Testis (tissue), 5 donors: Measurements from ENCODE around the gene NAV1. TPM values are rescaled to one million over a fixed set of nuclear protein-coding genes. Genes with fewer than 3 reads are reported as not detected.
"Not testable (repeated sequence)": the region's sequence is repeated elsewhere in the genome, so short reads cannot be mapped to it uniquely, and the experiment has no call there.

ENCODE experiments used
- DNase-seq: peaks from one replicate; pipeline ENCODE4 v3.0.0-alpha.2; 2019
- H3K27ac ChIP-seq, 2 donors: fragments of 200-600 bp; sonication (generic); one replicate each; pipeline ENCODE4 v1.5.1; 2019
- H3K27me3 ChIP-seq: fragments of 200-600 bp; sonication (generic); one replicate; pipeline ENCODE4 v1.5.1; 2019
- H3K36me3 ChIP-seq: fragments of 200-600 bp; sonication (generic); one replicate; pipeline ENCODE4 v1.5.1; 2017; ENCODE audit warnings: low read depth; ENCODE audit errors: missing control alignments
- H3K4me1 ChIP-seq: fragments of 200-600 bp; sonication (generic); one replicate; pipeline ENCODE4 v1.5.1; 2019
- H3K4me3 ChIP-seq, 2 donors: fragments of 200-600 bp; sonication (generic); one replicate each; pipeline ENCODE4 v1.5.1; 2017 to 2019
- H3K9me3 ChIP-seq: fragments of 200-600 bp; sonication (generic); one replicate; pipeline ENCODE4 v1.5.1; 2017
- CTCF ChIP-seq, 3 experiments: fragments of 450-650 bp in 2 of 3; fragments of 200-600 bp in 1 of 3; sonication (generic) in 1 of 3; IDR thresholded peaks; one replicate each; pipeline ENCODE4 v1.5.1; 2016 to 2019; ENCODE audit warnings: antibody characterized with exemption in 3 of 3, mild to moderate bottlenecking in 2 of 3, moderate library complexity in 1 of 3
- POLR2A ChIP-seq: fragments of 450-650 bp; IDR thresholded peaks from one replicate; pipeline ENCODE4 v1.6.1; 2017; ENCODE audit warnings: antibody characterized with exemption, mild to moderate bottlenecking, moderate library complexity
- WGBS, 2 donors: methylation state at CpG; one replicate each; pipeline ENCODE4 v1.1.5; 2018; 5-methylcytosine and 5-hydroxymethylcytosine counted together
- intact Hi-C: fragments of 100-400 bp; cut with DNase I; formaldehyde crosslinking; loops from one replicate; pipeline ENCODE4 v1.15.1; 2023; ENCODE audit warnings: low total_unique reads
- long read RNA-seq, 2 donors: transcript quantifications; one replicate each; lab custom pipeline, GENCODE V29; 2026
- polyA plus RNA-seq: library from polyadenylated mRNA; stranded (reverse); fragments of 350-450 nt; fragmentation: Illumina TruSeq; extraction: RNeasy Lipid Tissue Mini Kit (QIAGEN cat#74804); gene quantifications from one replicate; pipeline ENCODE4 v1.2.3, GENCODE V29; 2014; ENCODE audit warnings: low read depth, low replicate concordance; ENCODE audit not compliant: insufficient read depth
- total RNA-seq, 2 donors: library from RNA; depleted of rRNA; stranded (reverse); fragments of >200 nt; gene quantifications; one replicate each; pipeline ENCODE4 v1.2.3, GENCODE V29; 2016

Gene NAV1
- total RNA-seq (10 to 100 TPM; 52.5 to 56.8 TPM), polyA plus RNA-seq (22.0 TPM)
- long read RNA-seq, donor 1, partial matches to known transcripts = 10 of 10 reads
- long read RNA-seq, donor 1, other reads (novel, unspliced or antisense) = 0 of 10 reads
- long read RNA-seq, donor 2, partial matches to known transcripts = 6 of 6 reads
- long read RNA-seq, donor 2, other reads (novel, unspliced or antisense) = 0 of 6 reads

- 0 to 1% methylated on average over 48 to 72 of the region's 93 CpGs for WGBS, 2 donors
- no peaks in the 10 kb centered on the region for H3K27me3 ChIP-seq
- H3K27ac ChIP-seq = peak within 1 kb of the TSS in 1 of 2 donors; percentile 15
- H3K4me3 ChIP-seq = peak within 1 kb of the TSS; percentile 45 to 66
- H3K9me3 ChIP-seq = no peaks in the 10 kb centered on the region
- DNase-seq = no peak
- H3K4me1 ChIP-seq = peaks cover 23% of the 10 kb centered on the region
- TF ChIP-seq CTCF (IDR thresholded peaks at IDR 0.05) = no peak
- no peak for TF ChIP-seq POLR2A
- no peaks in the 10 kb centered on the region for H3K36me3 ChIP-seq
- intact Hi-C loops = no loop called here
Observed at GRCh38 chr1:201538612-201539551, at the start of gene NAV1. Gene NAV1 (plus strand): TSS chr1:201539127. CDS start chr1:201622885, 83,758 bp downstream.

DNA sequence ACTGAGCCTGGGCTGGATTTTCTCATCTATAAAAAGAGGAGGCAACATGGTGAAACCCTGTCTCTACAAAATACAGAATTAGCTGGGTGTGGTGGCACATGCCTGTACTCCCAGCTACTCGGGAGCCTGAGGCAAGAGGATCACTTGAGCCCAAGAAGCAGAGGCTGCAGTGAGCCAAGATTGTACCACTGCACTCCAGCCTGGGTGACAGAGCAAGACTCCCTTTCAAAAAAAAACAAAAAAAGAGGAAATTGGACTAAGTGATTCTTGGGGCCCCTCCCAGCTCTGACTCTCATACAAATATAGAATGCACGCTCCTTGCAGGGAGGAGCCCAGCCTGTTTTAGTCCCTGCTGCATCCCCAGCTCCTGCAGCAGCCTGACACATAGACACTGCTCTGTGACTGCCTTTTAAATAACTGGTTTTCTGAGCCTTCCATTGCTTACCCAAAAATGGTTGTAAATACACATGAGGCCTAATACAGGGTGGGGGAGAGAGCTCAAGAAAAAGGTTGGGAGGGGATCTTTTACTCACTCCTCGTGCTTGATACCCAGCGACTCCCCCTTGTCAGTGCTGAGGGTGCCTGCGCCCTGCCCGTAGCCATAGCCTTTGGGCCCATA is 49.2 kb upstream of the NAV1 start:
- H3K36me3 ChIP-seq = no peaks in the 10 kb centered on the region
- no peaks in the 10 kb centered on the region for H3K9me3 ChIP-seq
- 85 to 88% methylated on average over 6 of the region's 6 CpGs for WGBS, 2 donors
- H3K27me3 ChIP-seq = no peaks in the 10 kb centered on the region
- H3K4me1 ChIP-seq = peaks cover 31% of the 10 kb centered on the region
- no peak overlapping the region for H3K27ac ChIP-seq
- no peak for DNase-seq
- intact Hi-C loops = no loop called here
- H3K4me3 ChIP-seq = no peak overlapping the region
- TF ChIP-seq POLR2A (no peak), CTCF (IDR thresholded peaks at IDR 0.05) (no peak)

DNA sequence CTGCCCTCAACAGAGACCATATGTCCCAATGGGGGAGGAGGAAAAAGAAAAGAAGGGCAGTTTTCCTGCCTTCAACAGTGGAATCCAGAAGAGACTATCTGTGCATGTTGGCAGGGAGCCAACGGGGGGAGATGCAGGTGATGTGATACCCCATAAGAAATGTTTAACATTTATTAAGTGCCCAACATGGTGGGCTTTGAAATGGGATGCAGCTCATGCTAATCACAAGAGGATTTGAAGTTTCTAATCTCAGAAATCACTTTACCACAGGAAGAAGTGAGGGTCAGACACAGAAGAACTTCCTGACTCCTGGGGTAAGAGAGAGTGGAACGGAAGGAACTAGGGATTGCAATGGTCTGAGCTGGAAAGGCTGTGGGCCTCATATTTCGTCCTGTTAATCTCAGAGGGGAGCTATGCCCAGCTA is 48.2 kb upstream of the NAV1 start:
- peaks cover 40% of the 10 kb centered on the region for H3K4me1 ChIP-seq
- no peak for TF ChIP-seq CTCF (IDR thresholded peaks at IDR 0.05)
- TF ChIP-seq POLR2A = no peak
- H3K27ac ChIP-seq = no peak overlapping the region
- H3K9me3 ChIP-seq = no peaks in the 10 kb centered on the region
- H3K4me3 ChIP-seq = no peak overlapping the region
- no peak for DNase-seq
- WGBS, 2 donors = 51 to 57% methylated on average over 3 of the region's 3 CpGs
- H3K27me3 ChIP-seq = no peaks in the 10 kb centered on the region
- no peaks in the 10 kb centered on the region for H3K36me3 ChIP-seq
- intact Hi-C loops = no loop called here

DNA sequence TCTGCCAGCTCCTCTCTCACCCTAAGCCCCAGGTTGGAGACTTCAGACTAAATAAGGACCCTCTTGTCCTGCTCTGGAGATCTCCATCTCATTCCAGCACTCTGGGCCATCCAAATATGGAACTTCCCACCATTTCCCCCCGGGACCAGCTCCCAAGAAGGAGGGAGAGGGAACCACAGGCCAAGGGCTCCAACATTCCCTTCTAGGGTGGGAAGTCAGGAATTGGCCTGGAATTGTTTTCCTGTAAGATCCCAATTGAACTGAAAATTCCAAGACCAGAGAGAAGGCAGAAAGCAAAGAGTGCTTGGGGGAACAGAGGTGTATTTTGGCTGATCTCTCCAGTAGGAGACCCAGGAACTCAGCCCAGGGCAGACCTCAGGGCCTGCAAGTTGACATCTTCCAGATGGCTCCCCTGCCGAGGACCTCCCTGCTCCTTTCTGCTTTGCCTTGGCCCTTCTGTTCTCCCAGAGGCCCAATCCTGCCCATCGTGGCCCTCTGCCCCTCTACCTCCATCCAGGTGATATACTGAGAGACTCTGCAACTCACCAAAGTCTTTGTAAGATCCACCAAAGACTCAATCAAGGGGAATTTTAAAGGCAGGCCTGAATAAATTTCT is 46.9 kb upstream of the NAV1 start:
- H3K9me3 ChIP-seq = no peaks in the 10 kb centered on the region
- 63 to 66% methylated on average over 3 of the region's 3 CpGs for WGBS, 2 donors
- TF ChIP-seq CTCF (IDR thresholded peaks at IDR 0.05) = no peak
- TF ChIP-seq POLR2A = no peak
- H3K27ac ChIP-seq = peak overlapping the region; percentile 10 to 70
- no peaks in the 10 kb centered on the region for H3K36me3 ChIP-seq
- DNase-seq = no peak
- no peak overlapping the region for H3K4me3 ChIP-seq
- H3K27me3 ChIP-seq = no peaks in the 10 kb centered on the region
- intact Hi-C loops = no loop called here
- H3K4me1 ChIP-seq = peaks cover 43% of the 10 kb centered on the region

GRCh38 chr1:201493026-201493656 is 45.8 kb upstream of the NAV1 start:
- H3K9me3 ChIP-seq, H3K27me3 ChIP-seq, H3K36me3 ChIP-seq, intact Hi-C loops, H3K4me3 ChIP-seq, DNase-seq: not testable (repeated sequence)
- WGBS, 2 donors = 88 to 89% methylated on average over 2 to 3 of the region's 3 CpGs
- H3K27ac ChIP-seq = peak overlapping the region in 1 of 2 donors; percentile 70
- H3K4me1 ChIP-seq = peaks cover 43% of the 10 kb centered on the region
